Measurements from ENCODE around the gene SGSM2.

Gene SGSM2

GRCh38 chr17:2398655-2399571 is 61.6 kb downstream of the SGSM2 start:
- H3K27ac ChIP-seq (replicated peaks) = peak overlapping the region; percentile 93
- H3K4me3 ChIP-seq (replicated peaks; ENCODE audit: insufficient read depth, low read length) = peak overlapping the region; percentile 54
- peak; percentile 40 to 60 for DNase-seq (ENCODE audit: low read depth in 1 of 2, low spot score in 1 of 2)

DNA sequence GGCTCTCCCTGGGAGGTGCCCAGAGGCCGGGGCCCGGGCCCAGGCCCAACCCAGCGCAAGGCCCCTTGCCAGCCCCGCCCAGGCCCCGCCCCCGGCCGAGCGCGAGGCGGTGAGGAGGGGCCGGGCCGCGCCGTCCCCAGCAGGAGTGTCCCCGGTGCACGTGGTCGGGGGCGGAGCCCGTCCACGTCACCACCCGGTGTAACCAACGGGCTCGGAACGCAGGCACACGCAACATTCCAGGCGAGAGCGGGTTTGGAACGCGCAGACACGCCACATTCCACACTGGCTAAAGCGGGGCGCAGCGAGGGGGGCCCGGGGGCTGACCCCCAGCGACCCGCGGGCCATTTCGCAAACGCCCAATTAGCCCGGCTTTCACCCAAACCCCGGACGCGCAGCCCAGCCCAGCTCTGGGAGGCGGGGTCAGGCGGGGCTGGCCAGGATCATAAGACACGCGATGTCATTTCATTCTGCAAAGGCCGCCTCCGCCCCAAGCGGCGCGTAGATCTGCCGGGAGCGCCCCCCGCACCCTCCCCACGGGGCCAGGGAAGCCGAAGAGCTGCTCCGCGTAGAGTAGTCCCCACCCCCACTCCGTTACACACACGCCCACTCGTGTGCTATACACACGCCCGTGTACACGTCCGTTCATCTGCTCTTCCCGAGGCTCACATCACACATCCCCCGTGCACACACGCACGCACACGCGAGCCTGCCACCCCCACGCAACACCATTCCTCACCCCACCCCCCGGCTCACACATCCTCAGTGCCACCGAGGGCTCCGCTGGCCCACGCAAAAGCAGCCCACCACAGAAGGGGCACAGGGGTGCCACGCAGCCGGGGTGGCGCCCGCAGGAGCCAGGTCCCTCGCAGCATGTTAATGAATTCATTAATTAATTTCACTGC is 62.5 kb downstream of the SGSM2 start:
- DNase-seq (ENCODE audit: low read depth in 1 of 2, low spot score in 1 of 2) = peak; percentile 84 to 85
- Histone ChIP-seq H3K4me3 (replicated peaks; ENCODE audit: insufficient read depth, low read length) (peak overlapping the region; percentile 54), H3K27ac (replicated peaks) (peak overlapping the region; percentile 93), H3K27me3 (ENCODE audit: insufficient read depth, poor library complexity, severe bottlenecking) (no peaks in the 10 kb centered on the region)
- no peak for TF ChIP-seq CTCF (IDR thresholded peaks at IDR 0.05; ENCODE audit: insufficient read depth, low read length)
- peak; percentile 75; the same call in 1 of the 2 replicates for TF ChIP-seq POLR2AphosphoS5 (IDR thresholded peaks at IDR 0.05; ENCODE audit: low read depth)

More at GRCh38 chr17:2398655-2399571, 61.6 kb downstream of the SGSM2 start:
- TF ChIP-seq POLR2AphosphoS5 (IDR thresholded peaks at IDR 0.05; ENCODE audit: low read depth) = 0 out of 2 replicates have a peak, but pooled peaks have one; percentile 3
- no peak for TF ChIP-seq CTCF (IDR thresholded peaks at IDR 0.05; ENCODE audit: insufficient read depth, low read length)
- no peaks in the 10 kb centered on the region for H3K27me3 ChIP-seq (ENCODE audit: insufficient read depth, poor library complexity, severe bottlenecking)

- peak overlapping the region; percentile 93 for H3K27ac ChIP-seq (replicated peaks)
- peak in 1 of 2 experiments; percentile 54 for DNase-seq (ENCODE audit: low read depth in 1 of 2, low spot score in 1 of 2)
These were observed 63.2 kb downstream of the SGSM2 start for GRCh38 chr17:2400474-2400866.

More at GRCh38 chr17:2400474-2400866, 63.2 kb downstream of the SGSM2 start:
- H3K27me3 ChIP-seq (ENCODE audit: insufficient read depth, poor library complexity, severe bottlenecking) = no peaks in the 10 kb centered on the region
- H3K4me3 ChIP-seq (replicated peaks; ENCODE audit: insufficient read depth, low read length) = peak overlapping the region; percentile 54
- TF ChIP-seq GABPA (IDR thresholded peaks at IDR 0.05; ENCODE audit: low read depth) = no peak
- no peak for TF ChIP-seq SPI1 (IDR thresholded peaks at IDR 0.05; ENCODE audit: borderline replicate concordance, low read depth)
- TF ChIP-seq POLR2AphosphoS5 (IDR thresholded peaks at IDR 0.05; ENCODE audit: low read depth) = no peak
- no peak for TF ChIP-seq CTCF (IDR thresholded peaks at IDR 0.05; ENCODE audit: insufficient read depth, low read length)
- TF ChIP-seq, protein P1, sequence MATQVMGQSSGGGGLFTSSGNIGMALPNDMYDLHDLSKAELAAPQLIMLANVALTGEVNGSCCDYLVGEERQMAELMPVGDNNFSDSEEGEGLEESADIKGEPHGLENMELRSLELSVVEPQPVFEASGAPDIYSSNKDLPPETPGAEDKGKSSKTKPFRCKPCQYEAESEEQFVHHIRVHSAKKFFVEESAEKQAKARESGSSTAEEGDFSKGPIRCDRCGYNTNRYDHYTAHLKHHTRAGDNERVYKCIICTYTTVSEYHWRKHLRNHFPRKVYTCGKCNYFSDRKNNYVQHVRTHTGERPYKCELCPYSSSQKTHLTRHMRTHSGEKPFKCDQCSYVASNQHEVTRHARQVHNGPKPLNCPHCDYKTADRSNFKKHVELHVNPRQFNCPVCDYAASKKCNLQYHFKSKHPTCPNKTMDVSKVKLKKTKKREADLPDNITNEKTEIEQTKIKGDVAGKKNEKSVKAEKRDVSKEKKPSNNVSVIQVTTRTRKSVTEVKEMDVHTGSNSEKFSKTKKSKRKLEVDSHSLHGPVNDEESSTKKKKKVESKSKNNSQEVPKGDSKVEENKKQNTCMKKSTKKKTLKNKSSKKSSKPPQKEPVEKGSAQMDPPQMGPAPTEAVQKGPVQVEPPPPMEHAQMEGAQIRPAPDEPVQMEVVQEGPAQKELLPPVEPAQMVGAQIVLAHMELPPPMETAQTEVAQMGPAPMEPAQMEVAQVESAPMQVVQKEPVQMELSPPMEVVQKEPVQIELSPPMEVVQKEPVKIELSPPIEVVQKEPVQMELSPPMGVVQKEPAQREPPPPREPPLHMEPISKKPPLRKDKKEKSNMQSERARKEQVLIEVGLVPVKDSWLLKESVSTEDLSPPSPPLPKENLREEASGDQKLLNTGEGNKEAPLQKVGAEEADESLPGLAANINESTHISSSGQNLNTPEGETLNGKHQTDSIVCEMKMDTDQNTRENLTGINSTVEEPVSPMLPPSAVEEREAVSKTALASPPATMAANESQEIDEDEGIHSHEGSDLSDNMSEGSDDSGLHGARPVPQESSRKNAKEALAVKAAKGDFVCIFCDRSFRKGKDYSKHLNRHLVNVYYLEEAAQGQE (IDR thresholded peaks at IDR 0.05; ENCODE audit: insufficient replicate concordance, low read depth) = no peak
